Stimulated activated CD8-positive, alpha-beta memory T cell treated with anti-CD3 and anti-CD28 coated beads, Interleukin-15, amount 100 ng/mL, for 4 hours (primary cell): ENCODE results near the gene BEND5.

Source experiments
- DNase-seq, 2 donors: peaks; one replicate each; pipeline ENCODE4 v3.0.0-alpha.2; 2020; ENCODE audit warnings: low read depth in 2 of 2

Gene BEND5

DNA sequence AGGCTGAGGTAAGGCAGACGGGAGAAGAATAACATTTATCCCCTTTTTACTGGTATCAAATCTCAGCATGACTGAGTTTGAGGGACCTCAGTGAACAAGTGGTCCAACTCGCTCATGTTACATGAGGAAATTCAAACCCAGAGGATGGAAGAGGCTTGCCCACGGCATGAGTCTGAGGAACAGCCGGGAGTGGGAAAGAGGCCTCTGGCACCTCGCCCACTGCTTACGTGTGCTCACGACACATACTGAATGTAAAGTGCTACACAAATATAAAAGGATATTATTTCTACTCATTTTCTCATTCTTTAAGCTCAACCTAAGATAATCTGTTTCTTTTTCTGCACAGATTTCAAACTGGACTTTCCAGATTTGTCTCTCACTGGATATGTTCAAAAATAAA, 14.7 kb downstream of the BEND5 start:
- DNase-seq, result no peak

DNA sequence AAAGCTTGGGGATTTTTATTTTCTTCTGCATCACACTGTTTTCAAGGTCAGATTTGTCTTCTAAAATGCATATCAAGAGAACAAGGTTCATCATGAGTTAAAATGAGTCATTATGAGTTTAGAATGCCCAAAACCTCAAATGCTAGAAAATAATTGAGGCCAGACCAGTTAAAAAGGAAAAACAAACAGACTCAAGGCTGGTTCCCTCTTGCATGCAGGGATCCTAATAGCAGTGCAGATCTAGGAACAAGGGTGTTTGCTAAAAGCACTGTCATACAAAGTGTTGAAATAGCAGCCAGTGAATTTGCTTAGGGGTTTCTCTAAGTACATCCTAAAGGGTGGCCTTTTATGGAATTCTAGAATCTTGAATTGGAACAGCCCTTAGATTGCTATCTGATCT, 15.3 kb downstream of the BEND5 start:
- no peak for DNase-seq

GRCh38 chr1:48760857-48761256, 15.8 kb downstream of the BEND5 start:
- DNase-seq, result no peak

DNA sequence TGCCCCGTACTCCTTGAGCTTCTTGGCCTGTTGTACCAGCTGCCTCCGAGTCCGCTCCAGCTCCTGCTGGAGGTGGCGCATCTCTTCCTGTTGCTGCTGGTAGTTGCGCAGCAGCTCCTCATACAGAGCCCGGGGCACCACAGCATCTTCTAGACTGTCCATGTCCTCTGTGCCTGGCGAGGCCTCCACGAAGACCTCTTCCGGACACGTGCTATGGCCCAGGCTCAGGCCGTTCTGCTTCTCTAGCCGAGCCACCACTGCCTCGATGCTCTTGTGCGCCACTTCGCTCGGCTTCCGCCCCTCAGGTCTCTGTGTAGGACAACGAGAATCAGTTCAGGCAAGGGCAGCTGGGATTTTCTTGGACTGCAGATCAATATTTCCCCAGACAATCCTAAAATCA, 17.7 kb downstream of the BEND5 start:
- no peak for DNase-seq

DNA sequence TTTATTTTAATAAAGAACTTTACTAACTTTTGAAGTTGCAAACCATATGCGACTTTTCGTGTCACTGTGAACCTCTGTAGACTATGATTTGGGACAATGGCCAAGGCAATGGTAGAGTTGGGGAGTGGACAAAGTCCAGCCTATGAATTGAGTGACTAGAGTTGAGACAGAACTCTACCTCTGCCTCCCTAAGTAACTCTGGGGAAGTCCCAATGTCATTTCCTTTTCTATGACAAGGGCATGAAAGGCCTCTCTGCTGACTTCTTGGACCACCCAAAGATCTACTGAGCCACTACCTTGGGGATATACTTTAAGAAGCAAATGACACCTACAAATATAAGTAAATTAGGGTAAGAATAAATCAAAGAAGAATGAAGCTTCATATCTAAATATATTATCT, 19.3 kb downstream of the BEND5 start:
- no peak for DNase-seq

DNA sequence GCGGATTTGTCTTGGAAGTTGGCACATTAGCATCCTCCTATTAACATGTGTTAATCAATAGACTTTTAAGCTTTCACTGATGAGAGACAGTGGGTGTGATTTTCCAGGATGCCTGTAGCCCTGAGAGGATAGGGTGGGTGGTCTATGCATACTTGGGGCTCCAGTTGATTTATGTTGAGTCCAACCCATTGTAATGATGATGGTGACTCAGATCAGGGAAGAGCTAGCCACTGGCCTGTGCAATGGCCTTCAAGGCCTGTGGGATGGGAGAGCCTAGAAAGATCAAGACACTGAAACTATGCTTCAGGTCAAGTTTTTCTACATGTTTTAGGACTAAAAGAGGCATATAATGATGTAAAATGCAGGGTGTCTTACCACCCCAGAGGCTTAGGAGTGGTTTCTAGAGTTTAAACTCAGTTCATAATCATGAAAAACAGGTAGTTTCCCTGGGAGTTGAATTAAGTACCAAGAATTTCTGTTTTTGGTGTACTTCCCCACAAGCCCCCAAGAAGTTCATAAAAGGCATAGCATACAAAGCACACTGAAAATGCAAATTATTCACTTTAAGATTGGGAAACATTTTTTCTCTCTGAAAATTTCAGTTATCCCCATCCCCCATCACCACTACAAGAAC, 19.9 kb downstream of the BEND5 start:
- DNase-seq, result no peak

DNA sequence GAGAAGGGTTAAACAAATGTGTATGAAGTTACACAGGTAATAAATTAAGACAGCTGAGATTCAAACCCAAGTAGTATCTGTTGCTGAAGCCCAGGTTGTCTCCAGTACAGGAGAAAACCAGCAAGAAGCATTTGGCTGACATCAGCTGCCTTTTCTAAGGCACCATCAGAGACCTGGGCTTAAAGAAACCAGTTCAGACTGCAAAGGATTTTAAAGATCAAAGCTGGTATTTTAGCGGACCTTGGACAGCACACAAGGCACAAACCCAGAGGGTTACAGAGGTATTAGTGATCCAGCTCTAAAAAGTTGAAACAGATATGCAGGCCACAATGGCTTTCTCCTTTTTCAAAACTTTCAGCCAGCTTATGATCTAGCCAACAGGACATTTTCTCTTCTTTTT, 23.4 kb downstream of the BEND5 start:
- no peak for DNase-seq

GRCh38 chr1:48750109-48750508, 26.6 kb downstream of the BEND5 start:
- DNase-seq, result no peak

DNA sequence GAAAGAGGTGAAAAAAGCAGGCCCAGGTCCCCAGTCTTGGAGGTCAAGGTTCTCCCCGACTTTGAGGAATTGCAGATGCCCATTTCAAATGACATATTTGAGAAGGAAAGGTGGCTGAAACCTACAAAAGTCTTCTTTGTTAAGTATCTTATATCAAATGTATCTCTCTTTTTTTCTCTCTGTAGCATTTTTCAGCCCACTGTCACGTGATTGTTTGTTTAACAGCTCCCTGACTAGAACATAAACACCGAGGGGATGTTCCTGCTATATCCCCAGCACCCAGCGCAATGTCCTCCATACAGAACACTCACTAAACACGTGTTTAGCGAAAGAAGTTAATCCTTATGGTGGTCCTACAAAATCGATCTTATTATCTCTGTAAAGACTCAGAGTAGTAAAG, 27.6 kb downstream of the BEND5 start:
- DNase-seq, result no peak

DNA sequence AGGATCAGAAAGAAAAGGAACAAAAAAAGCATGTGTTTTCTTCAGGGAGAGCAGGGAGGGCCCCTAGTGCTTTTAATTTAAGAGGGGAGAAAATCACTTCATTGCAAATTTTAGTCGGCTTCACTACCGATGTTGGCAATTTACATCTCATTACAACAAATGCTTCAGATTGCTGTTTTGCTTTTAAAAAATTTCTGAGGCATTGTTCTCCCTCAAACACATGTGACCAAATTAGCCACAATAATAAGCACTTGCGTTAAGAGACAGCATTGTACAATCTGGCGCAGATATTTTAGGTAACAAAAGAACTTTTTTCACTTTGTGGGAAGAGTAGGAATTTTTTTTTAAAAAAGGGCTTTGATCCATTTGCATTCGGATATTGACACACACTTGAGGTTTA, 29.8 kb downstream of the BEND5 start:
- DNase-seq, result no peak

- no peak for DNase-seq
These were observed 32.7 kb downstream of the BEND5 start for GRCh38 chr1:48744032-48744431.

DNA sequence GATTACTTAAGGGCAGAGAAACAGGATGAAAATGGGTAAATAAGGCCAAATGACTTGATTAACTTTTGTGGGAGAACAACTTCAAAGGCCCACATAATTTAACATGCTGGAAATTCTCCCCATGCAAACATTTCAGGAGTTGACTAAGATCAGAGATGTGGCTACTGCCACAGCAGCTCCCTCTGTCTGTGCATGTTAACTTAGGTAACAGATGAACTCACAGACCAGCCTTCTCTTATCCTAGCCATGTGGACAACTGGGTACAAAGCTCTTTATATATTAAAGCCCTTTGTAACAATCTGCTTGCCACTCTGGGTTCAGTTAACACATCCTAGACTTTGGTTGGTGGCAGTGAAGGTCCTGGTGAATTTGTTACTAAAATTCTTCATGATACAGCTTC, 33.2 kb downstream of the BEND5 start:
- no peak for DNase-seq

- DNase-seq, result no peak
These were observed 35.3 kb downstream of the BEND5 start for GRCh38 chr1:48741380-48741779.

GRCh38 chr1:48740621-48741020, 36.1 kb downstream of the BEND5 start:
- no peak for DNase-seq

DNA sequence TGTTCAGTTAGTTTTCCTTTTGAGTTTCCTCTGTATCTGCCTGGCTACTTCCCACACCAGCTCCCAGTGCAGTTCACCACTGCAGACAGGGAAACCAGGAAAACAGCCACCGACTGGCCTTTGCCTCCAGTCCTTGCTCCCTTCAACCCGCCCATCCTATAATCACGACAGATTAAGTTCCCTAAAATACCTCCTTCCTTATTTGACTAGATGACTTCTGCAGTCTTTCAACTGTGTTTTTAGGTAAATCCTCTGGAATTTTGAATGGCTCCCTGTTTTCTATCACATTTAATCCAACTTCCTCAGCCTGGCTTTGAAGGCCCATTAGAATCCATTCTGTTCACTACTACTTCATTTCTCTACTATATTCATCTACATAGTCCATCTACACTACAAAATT, 37.6 kb downstream of the BEND5 start:
- no peak for DNase-seq

DNA sequence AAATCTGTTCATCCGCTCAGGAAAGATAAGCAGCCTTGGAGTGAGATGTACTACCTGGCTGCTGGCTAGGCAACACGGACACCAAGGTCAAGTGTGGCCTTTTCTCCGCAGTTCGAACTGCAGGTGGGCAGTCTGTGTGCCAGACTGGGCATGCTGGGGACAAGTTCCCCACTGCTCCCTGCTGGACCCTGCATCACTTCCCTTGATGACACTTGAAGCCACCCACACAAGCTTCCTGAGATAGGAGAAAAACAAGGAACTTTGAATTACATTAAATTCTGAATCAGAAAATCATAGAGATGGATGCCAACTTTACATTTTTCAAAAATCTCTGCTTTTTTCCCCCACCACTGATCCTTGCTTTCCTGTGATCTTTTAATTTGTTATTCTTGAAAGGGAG, 38.3 kb downstream of the BEND5 start:
- no peak for DNase-seq

- DNase-seq, result no peak
These were observed 40.9 kb downstream of the BEND5 start for GRCh38 chr1:48735796-48736195.

DNA sequence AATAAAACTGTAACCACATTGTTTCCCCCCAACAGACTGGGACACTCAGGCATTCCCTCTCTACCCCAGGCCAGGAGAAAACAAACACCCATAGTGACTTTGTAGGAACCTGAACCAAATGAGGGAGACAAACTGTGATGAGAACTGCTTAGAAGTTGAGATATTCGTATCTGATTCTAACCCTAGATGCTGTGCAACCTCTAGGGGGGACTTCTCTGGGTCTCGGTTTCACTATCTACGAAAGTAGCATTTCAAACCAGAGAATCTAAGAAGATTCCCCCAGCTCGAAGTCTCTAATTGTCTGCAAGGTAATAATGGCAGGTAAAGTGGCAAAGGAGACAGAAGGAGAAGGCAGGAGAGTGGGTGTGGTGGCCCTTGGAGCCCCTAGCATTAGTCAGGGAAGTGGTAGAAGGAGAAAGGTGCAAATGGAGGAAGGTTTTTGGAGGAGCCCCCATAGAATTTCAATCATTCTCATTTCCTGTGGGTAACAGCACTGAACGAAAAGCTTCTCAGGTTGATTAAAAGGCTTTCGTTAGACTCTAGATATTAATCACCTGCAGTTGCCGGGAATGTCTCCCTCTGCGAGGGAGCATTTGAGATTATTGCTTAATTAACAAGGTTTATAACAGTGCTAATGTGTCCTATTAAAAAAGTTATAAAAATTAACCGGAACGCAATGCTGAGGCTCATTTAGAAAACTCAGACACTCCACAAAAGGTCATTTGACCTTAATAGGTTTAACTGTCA, 46.4 kb downstream of the BEND5 start:
- DNase-seq, result no peak

DNA sequence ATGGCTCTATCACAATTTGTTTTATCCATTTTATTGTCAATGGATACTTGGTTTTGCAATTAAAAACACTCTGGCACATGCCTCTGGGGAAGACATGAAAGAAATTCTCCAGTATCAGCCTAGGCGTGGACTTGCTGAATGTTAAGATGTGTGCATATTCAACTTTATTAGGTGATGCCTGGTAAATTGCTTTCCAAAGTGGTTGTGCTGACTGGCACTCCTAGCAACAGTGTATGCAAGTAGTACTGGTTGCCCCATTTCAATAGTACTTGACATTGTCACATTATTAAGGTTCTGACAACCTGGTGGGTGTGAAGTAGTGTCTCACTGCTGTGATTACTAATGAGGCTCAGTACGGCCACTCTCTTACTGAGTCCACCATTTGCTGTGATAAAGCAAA, 48.1 kb downstream of the BEND5 start:
- DNase-seq, result no peak

GRCh38 chr1:48726557-48727215, 50.0 kb downstream of the BEND5 start:
- no peak for DNase-seq

DNA sequence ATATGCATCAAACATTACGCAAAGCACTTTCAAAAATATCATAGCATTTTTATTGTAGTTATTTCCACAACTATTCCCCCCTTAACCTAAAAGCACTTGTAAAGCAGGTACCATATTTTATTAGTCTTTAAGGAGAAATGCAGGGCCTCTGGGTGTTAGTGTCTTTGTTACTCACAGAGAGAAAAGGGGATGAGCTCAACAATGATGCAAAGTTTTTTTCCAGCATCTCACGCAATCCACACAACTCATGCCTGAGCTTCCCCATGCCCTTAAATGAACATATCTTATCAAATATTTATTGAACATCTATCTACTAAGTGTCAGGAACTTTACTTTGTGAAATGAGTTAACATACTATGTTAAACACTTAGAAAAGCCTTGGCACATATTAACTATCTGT, 50.6 kb downstream of the BEND5 start:
- DNase-seq, result no peak

DNA sequence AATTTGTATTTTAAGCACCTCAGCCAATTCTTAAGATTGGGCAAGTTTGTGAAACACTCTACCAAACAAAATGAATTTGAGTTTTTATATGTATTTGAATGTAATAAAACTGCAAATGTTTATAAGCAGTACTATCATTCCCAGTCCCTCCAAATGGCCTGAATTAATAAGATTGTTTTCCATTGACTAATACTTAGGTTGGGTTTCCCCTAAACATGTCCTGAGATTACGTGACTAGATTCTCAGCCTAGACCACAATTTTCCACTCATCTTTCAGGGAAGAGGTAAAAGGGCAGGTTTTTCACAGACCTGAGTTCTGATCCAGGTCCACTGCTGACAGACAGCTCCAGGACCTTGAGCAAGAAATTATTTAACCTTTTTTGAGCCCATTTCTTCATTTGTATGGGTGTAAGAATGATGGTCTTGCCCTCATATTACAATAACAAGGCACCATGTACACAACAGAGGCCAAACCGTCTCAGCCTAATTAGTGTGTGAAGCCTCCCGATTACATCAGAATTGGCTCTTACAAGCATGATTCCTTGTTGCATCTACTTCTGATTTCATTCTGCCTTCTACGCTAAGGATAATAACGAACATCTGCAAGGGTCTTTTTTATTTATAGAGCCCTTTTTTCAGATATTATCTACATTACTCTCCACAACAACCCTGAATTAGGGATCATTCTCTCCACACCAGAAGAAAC, 51.2 kb downstream of the BEND5 start:
- no peak for DNase-seq

DNA sequence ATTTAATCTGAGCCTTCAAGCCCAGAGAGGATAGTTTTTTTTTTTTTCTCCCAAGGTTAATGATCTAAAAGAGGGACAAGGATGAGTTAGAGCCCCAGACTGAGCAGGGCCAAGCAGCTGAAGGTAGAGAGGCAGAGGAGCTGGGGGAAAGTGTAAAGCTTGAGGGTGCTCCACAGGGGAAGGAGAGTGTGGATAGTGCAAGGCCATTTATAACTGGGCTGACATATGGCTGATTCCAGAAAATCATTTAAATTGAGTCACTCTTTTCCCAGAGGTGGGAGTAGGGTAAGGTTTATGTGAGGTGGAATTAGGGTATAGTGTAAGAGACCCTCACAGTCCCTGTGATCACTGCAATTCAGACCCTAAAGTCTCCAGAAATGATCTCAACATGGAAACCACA, 55.8 kb downstream of the BEND5 start:
- DNase-seq, result no peak
